K562 (cell line): ENCODE measurements around the gene RAB3D. TPM values are rescaled to one million over a fixed set of nuclear protein-coding genes. Genes with fewer than 3 reads are reported as not detected.

Experiments used
- ARID3A ChIP-seq: IDR thresholded peaks from 2 replicates; pipeline ENCODE4 v1.6.1; 2012; ENCODE audit warnings: low read depth, low read length, improper control_type of control experiment, borderline replicate concordance
- CBX2 ChIP-seq: fragments of 200-600 bp; sonication (generic); IDR thresholded peaks from one replicate; pipeline ENCODE4 v1.6.1; 2012; ENCODE audit warnings: mild to moderate bottlenecking, low read length, inconsistent platforms; ENCODE audit not compliant: insufficient read depth, poor library complexity, severe bottlenecking
- E2F3 ChIP-seq: fragments of 250-450 bp; sonication (Bioruptor Pico); IDR thresholded peaks from 2 replicates; pipeline ENCODE4 v1.4.0; 2020; ENCODE audit warnings: mild to moderate bottlenecking
- NR2C2 ChIP-seq, 2 experiments: fragments of 200-800 bp in 1 of 2; sonication (Bioruptor generic) in 1 of 2; sonication (generic) in 1 of 2; formaldehyde crosslinking in 1 of 2; IDR thresholded peaks; 2 replicates each; pipeline versions ENCODE4 v1.6.1 to v1.8.0; 2016 to 2022; ENCODE audit warnings: mild to moderate bottlenecking in 1 of 2, missing compliant biosample characterization in 1 of 2, missing genetic modification characterization in 1 of 2, missing genetic modification reagents in 1 of 2
- PRDM10 ChIP-seq: fragments of 450-650 bp; IDR thresholded peaks from 2 replicates; pipeline ENCODE4 v1.6.1; 2018; ENCODE audit not compliant: partially characterized antibody
- YBX1 ChIP-seq: fragments of 450-650 bp; IDR thresholded peaks from 2 replicates; pipeline ENCODE4 v1.7.1; 2016; ENCODE audit warnings: mild to moderate bottlenecking
- ZNF282 ChIP-seq: sonication (generic); formaldehyde crosslinking; IDR thresholded peaks from 2 replicates; pipeline ENCODE4 v1.8.1; 2023; ENCODE audit warnings: missing genetic modification reagents
- polyA plus RNA-seq, 8 experiments: library from polyadenylated mRNA; depleted of rRNA in 4 of 8; stranded (reverse) in 5 of 8; unstranded in 3 of 8; fragments of >200 nt; fragmentation: Nextera tagmentation in 2 of 8; fragmentation: Illumina TruSeq in 1 of 8; extraction: Ambion mirVana in 2 of 8; extraction: Trizol in 1 of 8; gene quantifications; 2 replicates each; pipeline versions ENCODE4 v1.2.1 to v1.2.3, GENCODE V29; 2011 to 2014; ENCODE audit warnings: inconsistent platforms in 1 of 8, missing spikeins in 1 of 8
- total RNA-seq, 7 experiments: library from RNA; depleted of rRNA in 6 of 7; stranded (reverse); fragments of >200 nt in 6 of 7; fragmentation: Illumina TruSeq in 2 of 7; extraction: Trizol in 2 of 7; gene quantifications; 2 replicates each; pipeline versions ENCODE4 v1.2.1 to v1.2.3, GENCODE V29; 2011 to 2021; ENCODE audit warnings: low replicate concordance in 1 of 7

Gene RAB3D
- total and polyA plus RNA-seq, 9 of the 15 experiments (the other 6 are each of a cell fraction or from before 2014, with no cell fraction given): 0.34 to 3.3 (median 1.3) TPM

GRCh38 chr19:11335449-11336146 lies 3.9 kb downstream of the RAB3D start (continued):
- no peak for TF ChIP-seq CBX2
- TF ChIP-seq ARID3A: no peak
- no peak for TF ChIP-seq E2F3 (CRISPR knock-in tag)
- 0 out of 2 replicates have a peak, but pooled peaks have one; percentile 56 for TF ChIP-seq ZNF282
- TF ChIP-seq YBX1: no peak
- no peak for TF ChIP-seq NR2C2 (CRISPR knock-in tag; IDR thresholded peaks at IDR 0.05)
- TF ChIP-seq NR2C2 (tag; IDR thresholded peaks at IDR 0.05): no peak
- no peak for TF ChIP-seq PRDM10
